Naive thymus-derived CD8-positive, alpha-beta T cell (primary cell): Measurements from ENCODE around the gene SMCHD1. TPM values are rescaled to one million over a fixed set of nuclear protein-coding genes. Genes with fewer than 3 reads are reported as not detected.
"Not testable (repeated sequence)": the region's sequence is repeated elsewhere in the genome, so short reads cannot be mapped to it uniquely, and the experiment has no call there.

Source experiments
- ATAC-seq, 2 donors: fragments of 150-1000 bp; cut with Tn5 transposase in 1 of 2; sonication (Bioruptor Pico), chemical (Tn5 transposase) in 1 of 2; 1 replicate in 1 of 2; 2 replicates in 1 of 2; pipeline ENCODE4 v1.10.0; 2021; ENCODE audit warnings: mild to moderate bottlenecking in 2 of 2, moderate library complexity in 2 of 2
- POLR2A ChIA-PET: fragments of 350-600 bp; sonication (Branson Sonifier 250); formaldehyde crosslinking; loops from one replicate; lab custom pipeline; 2021; ENCODE audit warnings: antibody characterized with exemption; lab: Charles Lee
- DNase-seq, 10 donors: peaks; one replicate each; pipeline versions ENCODE4 v3.0.0 to v3.0.0-alpha.2; 2020 to 2022
- H3K27ac Mint-ChIP-seq, 10 donors: one replicate each; pipeline ENCODE4 v1.8.0; 2020 to 2022; ENCODE audit warnings: mild to moderate bottlenecking in 10 of 10, mixed read lengths in 10 of 10, moderate library complexity in 4 of 10, inconsistent platforms in 1 of 10
- H3K27me3 Mint-ChIP-seq, 5 donors: one replicate each; pipeline ENCODE4 v1.8.0; 2021 to 2022; ENCODE audit warnings: mixed read lengths in 5 of 5
- H3K36me3 Mint-ChIP-seq, 3 donors: one replicate each; pipeline ENCODE4 v1.8.0; 2020 to 2022; ENCODE audit warnings: mixed read lengths in 3 of 3, mild to moderate bottlenecking in 2 of 3, inconsistent platforms in 1 of 3
- H3K4me1 Mint-ChIP-seq, 4 donors: one replicate each; pipeline ENCODE4 v1.8.0; 2021 to 2022; ENCODE audit warnings: mixed read lengths in 4 of 4
- H3K4me3 Mint-ChIP-seq, 10 donors: one replicate each; pipeline ENCODE4 v1.8.0; 2020 to 2022; ENCODE audit warnings: mild to moderate bottlenecking in 10 of 10, mixed read lengths in 10 of 10, moderate library complexity in 6 of 10, inconsistent platforms in 1 of 10
- H3K9me3 Mint-ChIP-seq, 9 donors: one replicate each; pipeline ENCODE4 v1.8.0; 2020 to 2022; ENCODE audit warnings: mixed read lengths in 9 of 9, mild to moderate bottlenecking in 3 of 9, inconsistent platforms in 1 of 9, moderate library complexity in 1 of 9
- polyA plus RNA-seq, 3 donors: library from polyadenylated mRNA; unstranded; fragments of 300-500 nt; fragmentation: Illumina TruSeq; gene quantifications; one replicate each; pipeline ENCODE4 v1.2.3, GENCODE V29; 2021
- total RNA-seq, 8 experiments: library from RNA in 2 of 8; stranded (reverse) in 2 of 8; gene quantifications; one replicate each; pipeline ENCODE4 v1.2.3 and lab custom pipeline; 2021 to 2026

The SMCHD1 gene
- total and polyA plus RNA-seq, 5 experiments from 2014 or later: 27.7 to 215 (median 33.7) TPM

DNA sequence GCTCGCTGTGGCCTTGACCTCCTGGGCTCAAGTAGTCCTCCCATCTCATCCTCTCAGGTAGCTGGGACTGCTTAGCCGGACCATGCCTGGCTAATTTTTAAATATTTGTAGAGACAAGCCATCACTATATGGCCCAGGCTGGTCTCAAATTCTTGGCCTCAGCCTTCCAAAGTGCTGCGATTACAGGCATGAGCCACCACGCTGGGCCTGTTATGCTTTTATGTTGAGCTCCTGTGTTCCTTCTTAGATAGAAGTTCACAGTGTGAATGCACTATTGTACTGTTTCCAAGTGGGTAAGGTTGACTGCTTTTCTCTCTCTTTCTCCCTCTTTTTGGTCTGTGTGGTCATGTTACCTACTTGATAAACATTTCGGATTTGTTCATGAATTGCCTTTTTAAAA lies 61.9 kb downstream of the SMCHD1 start:
- Mint-ChIP-seq H3K4me3 (no peak overlapping the region), H3K27me3 (no peaks in the 10 kb centered on the region), H3K9me3 (no peaks in the 10 kb centered on the region), H3K36me3 (peaks cover 19 to 92% (median 43%) of the 10 kb centered on the region in 3 donors), H3K4me1 (peaks cover 26 to 52% (median 45%) of the 10 kb centered on the region in 4 donors), H3K27ac (peak overlapping the region in 4 of 10 donors; percentile 43 to 71 (median 65))
- ATAC-seq (no peak), DNase-seq (no peak)
- POLR2A ChIA-PET: no interaction called here

DNA sequence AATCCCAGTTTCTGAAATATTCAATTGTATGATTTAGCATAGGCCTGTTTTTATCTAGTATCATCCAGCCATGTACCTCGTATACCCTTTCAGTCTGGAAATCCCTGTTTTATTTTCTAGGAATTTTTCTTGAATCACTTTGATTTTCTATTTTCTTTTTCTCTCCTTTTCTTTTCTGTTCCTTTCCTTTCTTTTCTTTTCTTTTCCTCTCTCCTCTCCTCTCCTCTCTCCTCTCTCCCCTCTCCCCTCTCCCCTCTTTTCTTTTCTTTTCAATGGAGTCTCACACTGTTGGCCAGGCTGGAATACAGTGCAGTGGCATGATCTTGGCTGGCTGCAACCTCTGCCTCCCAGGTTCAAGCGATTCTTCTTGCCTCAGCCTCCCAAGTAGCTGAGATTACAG lies 63.5 kb downstream of the SMCHD1 start:
- no peak for DNase-seq

DNA sequence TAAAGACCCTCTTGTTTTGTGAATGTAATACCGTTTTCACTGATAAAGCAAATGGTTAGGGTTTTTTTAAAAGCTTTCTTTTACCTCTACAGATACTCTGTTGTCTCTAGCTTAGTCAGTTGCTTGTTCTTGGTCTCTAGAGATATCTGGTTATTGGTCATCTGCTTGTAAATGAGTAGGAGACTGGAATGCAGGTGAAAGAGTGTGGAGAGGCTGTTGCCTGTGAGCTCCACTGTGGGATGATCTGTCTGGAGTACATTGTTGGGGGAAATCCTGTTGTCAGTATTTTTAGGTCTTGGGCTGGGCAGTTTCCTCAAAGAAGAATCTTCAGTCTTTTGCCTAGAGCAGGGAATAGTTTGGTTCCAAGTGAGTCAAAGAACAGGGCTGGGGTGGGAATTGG lies 67.7 kb downstream of the SMCHD1 start:
- POLR2A ChIA-PET: no interaction called here
- Mint-ChIP-seq H3K4me3 (peak overlapping the region in 1 of 10 donors; percentile 33), H3K4me1 (peaks cover 14 to 33% (median 27%) of the 10 kb centered on the region in 4 donors), H3K9me3 (no peaks in the 10 kb centered on the region), H3K27ac (peak overlapping the region; percentile 33 to 88 (median 72)), H3K27me3 (no peaks in the 10 kb centered on the region), H3K36me3 (peaks cover 10 to 85% (median 52%) of the 10 kb centered on the region in 3 donors)
- DNase-seq (no peak), ATAC-seq (no peak)

More for the DNA sequence above, 63.5 kb downstream of the SMCHD1 start:
- Mint-ChIP-seq H3K9me3 (no peaks in the 10 kb centered on the region), H3K27me3 (no peaks in the 10 kb centered on the region), H3K36me3 (peaks cover 13 to 92% (median 41%) of the 10 kb centered on the region in 3 donors), H3K27ac (peak overlapping the region in 1 of 10 donors; percentile 74), H3K4me3 (no peak overlapping the region), H3K4me1 (peaks cover 27 to 52% (median 49%) of the 10 kb centered on the region in 4 donors)
- POLR2A ChIA-PET: interaction anchor here (0.7 kb wide), 1 partner anchor 67 kb away, joined by 4 read pairs; no protein-coding TSS in a partner anchor
- ATAC-seq: no peak

- no peak for DNase-seq
- no peak for ATAC-seq
- H3K4me1 Mint-ChIP-seq: peaks cover 0 to 7% (median 4%) of the 10 kb centered on the region in 4 donors
- H3K27ac Mint-ChIP-seq: no peak overlapping the region
- no peaks in the 10 kb centered on the region for H3K27me3 Mint-ChIP-seq
- peaks cover 15 to 85% (median 58%) of the 10 kb centered on the region in 3 donors for H3K36me3 Mint-ChIP-seq
- H3K4me3 Mint-ChIP-seq: no peak overlapping the region
- H3K9me3 Mint-ChIP-seq: peaks cover 0 to 1% (median 0%) of the 10 kb centered on the region in 9 donors
- POLR2A ChIA-PET: interaction anchor here (0.6 kb wide), 1 partner anchor 25 kb away, joined by 3 read pairs; no protein-coding TSS in a partner anchor
Measured at GRCh38 chr18:2729757-2730156, 74.2 kb downstream of the SMCHD1 start.

GRCh38 chr18:2736823-2737222 lies 81.3 kb downstream of the SMCHD1 start:
- Mint-ChIP-seq H3K27me3 (no peaks in the 10 kb centered on the region), H3K27ac (peak overlapping the region in 1 of 10 donors; percentile 48), H3K4me1 (peaks cover 4 to 19% (median 8%) of the 10 kb centered on the region in 4 donors), H3K4me3 (no peak overlapping the region), H3K9me3 (peaks cover 0 to 3% (median 0%) of the 10 kb centered on the region in 9 donors), H3K36me3 (peaks cover 28 to 93% (median 74%) of the 10 kb centered on the region in 3 donors)
- DNase-seq: no peak
- no peak for ATAC-seq
- POLR2A ChIA-PET: interaction anchor here (0.6 kb wide), 1 partner anchor 79 kb away, joined by 3 read pairs; no protein-coding TSS in a partner anchor

- DNase-seq, H3K9me3 Mint-ChIP-seq, H3K27me3 Mint-ChIP-seq, ATAC-seq, H3K4me3 Mint-ChIP-seq, POLR2A ChIA-PET: not testable (repeated sequence)
- peaks cover 17 to 92% (median 64%) of the 10 kb centered on the region in 3 donors for H3K36me3 Mint-ChIP-seq
- peak overlapping the region in 2 of 10 donors; percentile 11 to 75 for H3K27ac Mint-ChIP-seq
- peaks cover 4 to 26% (median 12%) of the 10 kb centered on the region in 4 donors for H3K4me1 Mint-ChIP-seq
Measured at GRCh38 chr18:2740082-2740481, 84.6 kb downstream of the SMCHD1 start.

DNA sequence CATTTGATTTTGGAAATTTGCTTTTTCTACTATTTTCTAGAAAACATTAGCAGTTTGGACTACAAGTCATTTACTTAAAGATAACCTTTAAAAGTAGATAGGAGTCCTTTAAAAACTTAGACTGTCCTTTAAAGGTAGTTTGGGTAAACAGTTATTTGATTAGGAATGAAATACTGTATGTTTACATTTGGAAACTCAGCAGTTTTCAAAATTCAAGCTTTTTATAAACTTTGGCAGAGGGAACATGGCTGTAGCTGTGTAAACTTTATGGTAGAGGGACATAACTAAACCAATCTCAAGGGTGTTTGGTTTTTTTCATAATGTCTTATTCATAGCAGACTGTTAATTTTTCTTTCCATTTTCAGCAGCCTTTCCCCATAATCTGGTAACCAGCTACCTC lies 90.7 kb downstream of the SMCHD1 start:
- H3K9me3 Mint-ChIP-seq: no peaks in the 10 kb centered on the region
- peaks cover 16 to 34% (median 16%) of the 10 kb centered on the region in 4 donors for H3K4me1 Mint-ChIP-seq
- no peaks in the 10 kb centered on the region for H3K27me3 Mint-ChIP-seq
- POLR2A ChIA-PET: no interaction called here
- ATAC-seq (no peak), DNase-seq (no peak)
- peak overlapping the region in 7 of 10 donors; percentile 21 to 79 (median 58) for H3K27ac Mint-ChIP-seq
- H3K36me3 Mint-ChIP-seq: peaks cover 10 to 85% (median 46%) of the 10 kb centered on the region in 3 donors
- no peak overlapping the region for H3K4me3 Mint-ChIP-seq

DNA sequence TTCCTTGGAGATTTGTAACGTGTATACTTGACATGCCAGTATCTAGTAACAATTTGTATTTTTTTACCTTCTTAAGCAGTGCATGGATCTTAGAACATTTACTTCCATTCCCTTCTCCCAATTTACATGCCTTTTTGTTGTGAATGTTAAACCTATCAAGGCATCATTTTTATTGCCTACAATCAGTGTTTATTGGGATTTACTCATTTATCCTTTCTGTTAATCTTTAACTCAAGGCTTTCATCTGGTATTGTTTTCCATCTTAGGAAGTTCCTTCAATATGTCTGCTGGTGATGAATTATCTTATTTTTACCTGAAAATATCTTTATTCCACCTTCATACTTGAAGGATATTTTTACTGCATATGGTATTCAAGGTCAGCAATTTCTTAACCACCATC lies 102.8 kb downstream of the SMCHD1 start:
- POLR2A ChIA-PET: no interaction called here
- H3K36me3 Mint-ChIP-seq: peaks cover 0 to 75% (median 32%) of the 10 kb centered on the region in 3 donors

DNA sequence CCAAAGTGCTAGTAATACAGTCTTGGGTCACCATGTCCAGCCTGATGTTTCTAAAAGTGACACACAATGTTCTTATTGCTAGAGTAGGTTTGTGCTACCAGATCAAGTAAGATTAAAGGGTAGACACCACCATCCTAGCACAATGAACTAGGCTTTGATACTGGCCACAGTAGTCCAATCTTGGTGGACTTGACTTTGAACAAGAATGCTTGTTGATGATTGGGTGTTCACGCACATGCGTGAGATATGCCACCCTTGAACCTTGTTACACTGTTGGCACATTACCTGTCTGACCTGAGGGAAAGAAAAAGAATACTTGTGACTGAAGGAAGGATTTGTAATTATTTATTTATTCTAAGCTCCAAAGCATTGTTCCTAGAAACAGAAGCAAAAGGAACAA lies 119.1 kb downstream of the SMCHD1 start:
- Mint-ChIP-seq H3K27me3 (no peaks in the 10 kb centered on the region), H3K36me3 (peaks cover 8 to 82% (median 29%) of the 10 kb centered on the region in 3 donors), H3K4me3 (no peak overlapping the region), H3K27ac (peak overlapping the region in 3 of 10 donors; percentile 20 to 58 (median 25)), H3K4me1 (peaks cover 0 to 2% (median under 1%) of the 10 kb centered on the region in 4 donors), H3K9me3 (no peaks in the 10 kb centered on the region)
- POLR2A ChIA-PET: interaction anchor here (0.6 to 1.1 kb wide), 3 partner anchors 8 to 145 kb away, joined by 3 to 4 read pairs (median 3); partner anchors contain the start of gene SMCHD1
- ATAC-seq (no peak), DNase-seq (no peak)

More for the DNA sequence above, 102.8 kb downstream of the SMCHD1 start:
- peak overlapping the region in 9 of 10 donors; percentile 10 to 76 (median 64) for H3K27ac Mint-ChIP-seq
- H3K27me3 Mint-ChIP-seq: no peaks in the 10 kb centered on the region
- ATAC-seq (no peak), DNase-seq (no peak)
- no peak overlapping the region for H3K4me3 Mint-ChIP-seq
- H3K9me3 Mint-ChIP-seq: peaks cover 0 to 2% (median 0%) of the 10 kb centered on the region in 9 donors
- H3K4me1 Mint-ChIP-seq: peaks cover 8 to 20% (median 15%) of the 10 kb centered on the region in 4 donors

DNA sequence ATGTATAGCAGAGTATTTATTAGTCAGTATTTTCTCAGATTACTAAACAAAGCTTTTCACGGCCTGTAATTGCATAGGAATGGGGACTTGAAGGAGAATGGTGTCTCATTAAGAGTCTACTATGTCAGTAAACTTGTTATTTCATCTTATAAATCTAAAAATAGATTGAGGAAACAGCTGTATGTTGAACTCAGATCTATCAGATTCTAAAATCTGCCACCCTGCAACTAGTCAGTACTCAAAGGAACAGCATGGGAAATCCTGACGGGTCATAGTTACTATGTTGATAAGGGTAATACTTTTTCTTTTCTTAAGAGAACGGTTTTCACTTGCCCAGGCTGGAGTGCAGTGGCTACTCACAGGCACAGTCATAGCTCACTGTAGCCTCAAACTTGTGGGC lies 121.1 kb downstream of the SMCHD1 start:
- no peaks in the 10 kb centered on the region for H3K27me3 Mint-ChIP-seq
- ATAC-seq (no peak), DNase-seq (no peak)
- peak overlapping the region in 2 of 10 donors; percentile 34 to 62 for H3K27ac Mint-ChIP-seq
- H3K4me3 Mint-ChIP-seq: no peak overlapping the region
- peaks cover 0 to 7% (median 3%) of the 10 kb centered on the region in 4 donors for H3K4me1 Mint-ChIP-seq
- POLR2A ChIA-PET: interaction anchor here (0.6 kb wide), 1 partner anchor 117 kb away, joined by 3 read pairs; no protein-coding TSS in a partner anchor
- H3K9me3 Mint-ChIP-seq: no peaks in the 10 kb centered on the region
- peaks cover 4 to 82% (median 26%) of the 10 kb centered on the region in 3 donors for H3K36me3 Mint-ChIP-seq

DNA sequence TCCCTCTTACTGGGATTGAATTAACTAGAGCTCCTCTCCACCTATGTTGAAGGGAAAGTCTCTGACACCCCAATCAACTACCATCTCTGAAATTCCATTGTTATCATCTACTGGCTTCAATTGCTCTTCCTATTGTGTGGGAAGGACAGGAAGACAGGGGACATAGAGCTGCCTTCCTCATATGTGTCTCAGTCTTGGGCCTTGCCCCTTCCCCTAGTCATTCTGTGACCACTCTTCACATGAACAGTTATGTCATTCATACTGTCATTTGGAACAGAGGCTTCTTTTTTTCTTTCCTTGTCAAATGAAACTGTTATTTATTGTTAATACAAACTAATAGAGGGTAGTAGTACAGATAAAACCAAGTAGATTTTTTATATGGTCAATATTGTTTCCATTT lies 121.7 kb downstream of the SMCHD1 start:
- no peak for ATAC-seq
- Mint-ChIP-seq H3K4me1 (peaks cover 0 to 7% (median 3%) of the 10 kb centered on the region in 4 donors), H3K27me3 (no peaks in the 10 kb centered on the region), H3K36me3 (peaks cover 4 to 81% (median 25%) of the 10 kb centered on the region in 3 donors), H3K9me3 (no peaks in the 10 kb centered on the region), H3K27ac (peak overlapping the region in 7 of 10 donors; percentile 6 to 87 (median 33)), H3K4me3 (no peak overlapping the region)
- no peak for DNase-seq
- POLR2A ChIA-PET: interaction anchor here (0.6 kb wide), 1 partner anchor 117 kb away, joined by 3 read pairs; no protein-coding TSS in a partner anchor

DNA sequence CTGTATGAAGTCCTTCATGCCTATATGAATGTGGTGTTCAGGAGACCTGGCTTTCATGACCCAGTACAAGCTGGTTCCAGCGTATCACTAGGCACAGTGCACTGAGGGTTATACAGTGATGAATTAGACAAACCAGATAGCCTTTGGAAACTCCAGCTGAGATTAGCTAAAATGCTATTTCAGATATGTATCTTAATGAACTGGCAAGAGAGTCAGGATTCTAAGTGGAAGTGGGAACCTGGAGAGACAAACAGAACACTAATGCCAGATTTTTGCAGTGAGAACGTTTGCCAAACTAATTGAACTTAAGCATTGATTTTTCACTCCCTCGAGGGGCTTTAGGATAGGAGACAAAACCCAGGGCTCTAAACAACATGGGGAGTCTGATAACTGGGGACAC lies 125.2 kb downstream of the SMCHD1 start:
- H3K4me3 Mint-ChIP-seq: no peak overlapping the region
- H3K4me1 Mint-ChIP-seq: peaks cover 0 to 11% (median 3%) of the 10 kb centered on the region in 4 donors
- ATAC-seq (no peak), DNase-seq (no peak)
- no peaks in the 10 kb centered on the region for H3K9me3 Mint-ChIP-seq
- POLR2A ChIA-PET: no interaction called here
- peak overlapping the region in 9 of 10 donors; percentile 4 to 76 (median 30) for H3K27ac Mint-ChIP-seq
- peaks cover 4 to 90% (median 22%) of the 10 kb centered on the region in 3 donors for H3K36me3 Mint-ChIP-seq
- H3K27me3 Mint-ChIP-seq: no peaks in the 10 kb centered on the region

DNA sequence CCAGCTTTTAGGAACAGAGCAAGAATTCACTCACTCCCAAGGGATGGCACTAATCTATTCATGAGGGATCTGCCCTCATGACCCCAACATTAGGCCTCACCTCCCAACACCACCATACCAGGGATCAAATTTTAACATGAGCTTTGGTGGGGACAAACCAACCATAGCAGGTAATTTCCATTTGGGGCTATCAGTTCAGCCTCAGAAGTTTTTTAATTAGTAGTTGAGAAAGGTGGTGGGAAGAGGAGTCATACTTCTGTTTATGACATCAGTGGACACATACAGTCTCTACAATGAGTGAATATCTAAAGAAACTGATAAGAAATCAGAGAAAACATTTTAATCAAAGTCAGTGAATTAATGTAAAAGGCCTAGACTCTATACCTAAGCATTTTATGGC lies 131.7 kb downstream of the SMCHD1 start:
- H3K27me3 Mint-ChIP-seq: no peaks in the 10 kb centered on the region
- H3K4me3 Mint-ChIP-seq: no peak overlapping the region
- DNase-seq (no peak), ATAC-seq (no peak)
- H3K27ac Mint-ChIP-seq: peak overlapping the region in 6 of 10 donors; percentile 2 to 89 (median 40)
- no peaks in the 10 kb centered on the region for H3K9me3 Mint-ChIP-seq
- peaks cover 6 to 82% (median 28%) of the 10 kb centered on the region in 3 donors for H3K36me3 Mint-ChIP-seq
- POLR2A ChIA-PET: no interaction called here
- H3K4me1 Mint-ChIP-seq: peaks cover 0 to 11% (median 0%) of the 10 kb centered on the region in 4 donors
